Measurements from ENCODE around the gene DNASE1L3. TPM values are rescaled to one million over a fixed set of nuclear protein-coding genes. Genes with fewer than 3 reads are reported as not detected.

DNASE1L3 gene
- total and polyA plus RNA-seq, 2 donors (not counting 3 experiments of a cell fraction or from before 2014, with no cell fraction given), result 0.95 to 1.3 TPM

- Histone ChIP-seq H2AFZ (ENCODE audit: low read depth, low read length) (no peak overlapping the region), H3K4me1 (ENCODE audit: control insufficient read depth, extremely low read depth, insufficient read depth, low read length) (peaks cover 10% of the 10 kb centered on the region), H3K4me3 (replicated peaks in 1 of 3; ENCODE audit: insufficient read depth in 1 of 3, low read depth in 1 of 3, low read length in 3 of 3) (no peak overlapping the region), H3K4me2 (ENCODE audit: insufficient read depth, low read length) (no peak overlapping the region), H4K20me1 (replicated peaks; ENCODE audit: control insufficient read depth, extremely low read depth, insufficient read depth, low read length) (no peaks in the 10 kb centered on the region), H3K27me3 (ENCODE audit: control insufficient read depth in 2 of 2, insufficient read depth in 2 of 2, low read length in 2 of 2) (no peaks in the 10 kb centered on the region), H3K27ac (ENCODE audit: insufficient read depth, low read depth, low read length) (no peak overlapping the region), H3K36me3 (ENCODE audit: control insufficient read depth in 2 of 2, extremely low read depth in 1 of 2, insufficient read depth in 2 of 2, low read length in 2 of 2) (no peaks in the 10 kb centered on the region), H3K79me2 (ENCODE audit: control insufficient read depth, insufficient read depth, low read length) (no peaks in the 10 kb centered on the region), H3K9me1 (replicated peaks; ENCODE audit: control insufficient read depth, extremely low read depth, insufficient read depth, low read length) (no peaks in the 10 kb centered on the region), H3K9ac (replicated peaks; ENCODE audit: extremely low read depth, insufficient read depth, low read length) (no peak overlapping the region), H3K9me3 (replicated peaks; ENCODE audit: control insufficient read depth, insufficient read depth, low read length) (no peaks in the 10 kb centered on the region)
- POLR2A ChIA-PET, result no interaction called here
- no peak for DNase-seq (ENCODE audit: low read depth, low spot score)
- dilution Hi-C loops (cut with MboI; ENCODE audit: extremely low pct_ligation_motif_present, low sequenced_read_pairs) (no loop called here), intact Hi-C loops (cut with micrococcal nuclease) (no loop called here)
- no peak for FAIRE-seq
- CTCF ChIA-PET, result interaction anchor here (1.3 to 6.6 kb wide), 4 partner anchors 9 to 126 kb away, joined by 5 to 80 read pairs (median 34); partner anchors contain the start of genes HTD2 and RPP14
- TF ChIP-seq MYC (IDR thresholded peaks at IDR 0.05; ENCODE audit: low read depth, low read length) (no peak), EZH2 (IDR thresholded peaks at IDR 0.05; ENCODE audit: borderline replicate concordance, low read depth, low read length, severe bottlenecking) (no peak), JUN (IDR thresholded peaks at IDR 0.05; ENCODE audit: borderline replicate concordance, insufficient read depth, insufficient read length, low read depth) (no peak), POLR2A (IDR thresholded peaks at IDR 0.05; ENCODE audit: low read depth, low read length) (no peak), MAX (IDR thresholded peaks at IDR 0.05; ENCODE audit: insufficient read depth, insufficient read length) (no peak), CTCF (IDR thresholded peaks at IDR 0.05; ENCODE audit: extremely low read depth in 1 of 2, insufficient read depth in 1 of 2, low read depth in 1 of 2, low read length in 2 of 2) (no peak), POLR2AphosphoS5 (IDR thresholded peaks at IDR 0.05; ENCODE audit: insufficient read depth, low read depth, low read length) (no peak), GATA2 (IDR thresholded peaks at IDR 0.05; ENCODE audit: insufficient read depth, insufficient read length, low read depth, low read length) (no peak), FOS (IDR thresholded peaks at IDR 0.05; ENCODE audit: borderline replicate concordance, insufficient read depth, low read length) (no peak)
- BruUV-seq (replicated peaks), result no TSS peak
These were observed 30.5 kb downstream of the DNASE1L3 start for GRCh38 chr3:58180099-58180880.

Measured in endothelial cell of umbilical vein (primary cell).